Measurements from ENCODE around the gene ATP6V1F. TPM values are rescaled to one million over a fixed set of nuclear protein-coding genes. Genes with fewer than 3 reads are reported as not detected.

Gene ATP6V1F
- total and polyA plus RNA-seq, 10 donors, result 78.3 to 285 (median 91.5) TPM

- Histone ChIP-seq H3K4me1 (peaks cover 8 to 46% (median 28%) of the 10 kb centered on the region in 6 donors), H3K36me3 (peaks cover 0 to 11% (median 6%) of the 10 kb centered on the region in 6 donors), H3K27me3 (replicated peaks in 1 of 7) (no peaks in the 10 kb centered on the region), H3K9me3 (no peaks in the 10 kb centered on the region), H3K4me3 (no peak overlapping the region), H3K27ac (no peak overlapping the region)
- WGBS, 5 donors, result 47 to 53% (median 52%) methylated on average over 10 of the region's 10 CpGs
- TF ChIP-seq CTCF (IDR thresholded peaks at IDR 0.05 in 8 of 11, conservative IDR thresholded peaks at IDR 0.05 in 3 of 11) (no peak), POLR2A (IDR thresholded peaks at IDR 0.05) (no peak), POLR2AphosphoS5 (IDR thresholded peaks at IDR 0.05) (no peak)
- DNase-seq, result no peak
- intact Hi-C loops (cut with DNase I; ENCODE audit: low total_unique reads), result no loop called here
Measured at GRCh38 chr7:128860158-128861073, 2.2 kb upstream of the ATP6V1F start.

- TF ChIP-seq POLR2AphosphoS5 (IDR thresholded peaks at IDR 0.05) (no peak), CTCF (IDR thresholded peaks at IDR 0.05 in 8 of 11, conservative IDR thresholded peaks at IDR 0.05 in 3 of 11) (no peak), POLR2A (IDR thresholded peaks at IDR 0.05) (no peak)
- Histone ChIP-seq H3K36me3 (peaks cover 0 to 26% (median 14%) of the 10 kb centered on the region in 6 donors), H3K27ac (peak overlapping the region in 6 of 8 donors; percentile 82 to 90 (median 86)), H3K4me3 (peak overlapping the region in 7 of 8 donors; percentile 69 to 92 (median 81)), H3K27me3 (replicated peaks in 1 of 7) (no peaks in the 10 kb centered on the region), H3K4me1 (peaks cover 8 to 49% (median 28%) of the 10 kb centered on the region in 6 donors), H3K9me3 (no peaks in the 10 kb centered on the region)
- 69 to 75% (median 74%) methylated on average over 15 of the region's 15 CpGs for WGBS, 5 donors
- intact Hi-C loops (cut with DNase I; ENCODE audit: low total_unique reads), result no loop called here
- DNase-seq, result no peak
Measured at GRCh38 chr7:128861957-128862570, 592 bp upstream of the ATP6V1F start.

- intact Hi-C loops (cut with DNase I; ENCODE audit: low total_unique reads), result no loop called here
- Histone ChIP-seq H3K36me3 (peaks cover 0 to 26% (median 14%) of the 10 kb centered on the region in 6 donors), H3K4me1 (peaks cover 8 to 58% (median 30%) of the 10 kb centered on the region in 6 donors), H3K27ac (peak overlapping the region in 6 of 8 donors; percentile 75 to 90 (median 86)), H3K4me3 (peak overlapping the region; percentile 69 to 92 (median 79)), H3K9me3 (no peaks in the 10 kb centered on the region), H3K27me3 (replicated peaks in 1 of 7) (no peaks in the 10 kb centered on the region)
- no peak for DNase-seq
- TF ChIP-seq CTCF (IDR thresholded peaks at IDR 0.05 in 8 of 11, conservative IDR thresholded peaks at IDR 0.05 in 3 of 11) (peak in 9 of 11 experiments; percentile 8 to 66 (median 41)), POLR2AphosphoS5 (IDR thresholded peaks at IDR 0.05) (no peak)
- WGBS, 5 donors, result 0 to 2% (median 2%) methylated on average over 6 of the region's 6 CpGs
Measured at GRCh38 chr7:128863433-128863989, 855 bp downstream of the ATP6V1F start.

Data from spleen (tissue), 11 donors.